ENCODE results near the gene PPEF2. TPM values are rescaled to one million over a fixed set of nuclear protein-coding genes. Genes with fewer than 3 reads are reported as not detected.

Gene PPEF2
- total RNA-seq, 1 experiment from 2014 or later, result not detected

- no peaks in the 10 kb centered on the region for H3K36me3 ChIP-seq (ENCODE audit: control insufficient read depth, insufficient read depth, low read length)
- ATAC-seq (no peak), DNase-seq (ENCODE audit: low read depth, low spot score) (no peak)
- TF ChIP-seq TCF7L2 (IDR thresholded peaks at IDR 0.05; ENCODE audit: low read depth, low read length), result no peak
- TF ChIP-seq REST (IDR thresholded peaks at IDR 0.05; ENCODE audit: insufficient read depth in 1 of 2, low read depth in 2 of 2, low read length in 1 of 2), result no peak
- TF ChIP-seq SIN3A (IDR thresholded peaks at IDR 0.05; ENCODE audit: borderline replicate concordance, insufficient read depth, low read depth, low read length), result no peak
- no peak for TF ChIP-seq CTCF (IDR thresholded peaks at IDR 0.05)
- no peak for TF ChIP-seq POLR2AphosphoS5 (IDR thresholded peaks at IDR 0.05; ENCODE audit: low read depth, low read length)
- in situ Hi-C loops (cut with HindIII; ENCODE audit: low pct_unique_long_range_greater_than_20kb, low sequenced_read_pairs) (no loop called here), intact Hi-C loops (cut with micrococcal nuclease; ENCODE audit: unreplicated experiment) (no loop called here)
- no peak overlapping the region for H3K27ac ChIP-seq (ENCODE audit: low read length)
- H3K27me3 ChIP-seq (ENCODE audit: control insufficient read depth, insufficient read depth, low read length), result no peaks in the 10 kb centered on the region
- no peaks in the 10 kb centered on the region for H3K9me3 ChIP-seq (ENCODE audit: control insufficient read depth, insufficient read depth, low read depth, low read length)
- no peaks in the 10 kb centered on the region for H3K4me1 ChIP-seq (ENCODE audit: control insufficient read depth, insufficient read depth, low read length)
- ChIA-PET CTCF (no interaction called here), POLR2A (no interaction called here)
- no peak overlapping the region for H3K4me3 ChIP-seq (ENCODE audit: low read depth in 2 of 2, low read length in 2 of 2)
- BruUV-seq (replicated peaks), result no TSS peak
These were observed 22.1 kb upstream of the PPEF2 start for GRCh38 chr4:75924309-75924827.

- CTCF ChIA-PET, result no interaction called here
- Histone ChIP-seq H3K36me3 (ENCODE audit: control insufficient read depth, insufficient read depth, low read length) (no peaks in the 10 kb centered on the region), H3K27me3 (ENCODE audit: control insufficient read depth, insufficient read depth, low read length) (no peaks in the 10 kb centered on the region), H3K4me3 (ENCODE audit: low read depth in 2 of 2, low read length in 2 of 2) (no peak overlapping the region), H3K4me1 (ENCODE audit: control insufficient read depth, insufficient read depth, low read length) (no peaks in the 10 kb centered on the region), H3K27ac (ENCODE audit: low read length) (no peak overlapping the region), H3K9me3 (ENCODE audit: control insufficient read depth, insufficient read depth, low read depth, low read length) (no peaks in the 10 kb centered on the region)
- TF ChIP-seq TCF7L2 (IDR thresholded peaks at IDR 0.05; ENCODE audit: low read depth, low read length) (no peak), SIN3A (IDR thresholded peaks at IDR 0.05; ENCODE audit: borderline replicate concordance, insufficient read depth, low read depth, low read length) (no peak)
- DNase-seq (ENCODE audit: low read depth, low spot score) (no peak), ATAC-seq (no peak)
- in situ Hi-C loops (cut with HindIII; ENCODE audit: low pct_unique_long_range_greater_than_20kb, low sequenced_read_pairs), result no loop called here
- BruUV-seq (replicated peaks), result no TSS peak
- intact Hi-C loops (cut with micrococcal nuclease; ENCODE audit: unreplicated experiment), result no loop called here
- POLR2A ChIA-PET, result no interaction called here
These were observed 20.3 kb upstream of the PPEF2 start for GRCh38 chr4:75922588-75922987.

- no peaks in the 10 kb centered on the region for H3K36me3 ChIP-seq (ENCODE audit: control insufficient read depth, insufficient read depth, low read length)
- H3K4me3 ChIP-seq (ENCODE audit: low read depth in 2 of 2, low read length in 2 of 2), result no peak overlapping the region
- H3K27me3 ChIP-seq (ENCODE audit: control insufficient read depth, insufficient read depth, low read length), result no peaks in the 10 kb centered on the region
- H3K9me3 ChIP-seq (ENCODE audit: control insufficient read depth, insufficient read depth, low read depth, low read length), result no peaks in the 10 kb centered on the region
- no peak for ATAC-seq
- ChIA-PET CTCF (no interaction called here), POLR2A (no interaction called here)
- no peak for TF ChIP-seq REST (IDR thresholded peaks at IDR 0.05; ENCODE audit: insufficient read depth in 1 of 2, low read depth in 2 of 2, low read length in 1 of 2)
- no peak for TF ChIP-seq CTCF (IDR thresholded peaks at IDR 0.05)
- no peak for TF ChIP-seq SIN3A (IDR thresholded peaks at IDR 0.05; ENCODE audit: borderline replicate concordance, insufficient read depth, low read depth, low read length)
- TF ChIP-seq POLR2AphosphoS5 (IDR thresholded peaks at IDR 0.05; ENCODE audit: low read depth, low read length), result no peak
- no peak for TF ChIP-seq TCF7L2 (IDR thresholded peaks at IDR 0.05; ENCODE audit: low read depth, low read length)
- in situ Hi-C loops (cut with HindIII; ENCODE audit: low pct_unique_long_range_greater_than_20kb, low sequenced_read_pairs) (no loop called here), intact Hi-C loops (cut with micrococcal nuclease; ENCODE audit: unreplicated experiment) (no loop called here)
- no peak overlapping the region for H3K27ac ChIP-seq (ENCODE audit: low read length)
- no peaks in the 10 kb centered on the region for H3K4me1 ChIP-seq (ENCODE audit: control insufficient read depth, insufficient read depth, low read length)
- DNase-seq (ENCODE audit: low read depth, low spot score), result no peak
- no TSS peak for BruUV-seq (replicated peaks)
These were observed 19.7 kb upstream of the PPEF2 start for GRCh38 chr4:75921910-75922309.
